GM12872 (cell line): ENCODE data around the gene QSOX2.

Experiments
- TF ChIP-seq, protein P1 (sequence below): IDR thresholded peaks from 3 replicates; pipeline ENCODE4 v1.5.1; 2011; ENCODE audit warnings: low read depth, mild to moderate bottlenecking, low read length, moderate library complexity; ENCODE audit not compliant: insufficient read depth

QSOX2 gene

DNA sequence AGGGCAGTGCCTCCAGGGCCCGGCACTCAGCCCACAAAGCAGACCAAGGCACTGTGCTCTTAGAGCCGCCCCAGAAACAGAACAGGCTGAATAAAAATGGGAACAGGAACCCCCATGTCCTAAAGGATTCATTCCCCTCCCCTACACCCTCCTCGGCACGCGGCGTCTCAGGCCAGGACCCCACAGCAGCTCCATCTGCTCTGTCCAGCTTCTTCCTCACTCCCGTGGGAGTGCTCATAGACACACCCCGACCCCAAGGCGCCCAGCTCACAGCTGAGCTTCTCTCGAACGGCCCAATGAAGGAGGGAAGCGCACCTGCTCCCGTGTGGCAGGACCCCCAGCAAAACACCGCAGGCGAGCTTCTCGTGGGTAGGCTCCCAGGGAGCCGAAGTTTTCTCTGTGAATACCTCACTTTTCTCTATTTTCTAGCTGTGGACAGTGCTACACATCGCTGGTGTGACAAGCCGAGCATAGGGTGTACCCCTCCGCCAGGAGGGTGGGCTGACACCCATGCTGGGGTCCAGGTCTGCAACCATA lies 15.4 kb upstream of the QSOX2 start:
- TF ChIP-seq, protein P1, sequence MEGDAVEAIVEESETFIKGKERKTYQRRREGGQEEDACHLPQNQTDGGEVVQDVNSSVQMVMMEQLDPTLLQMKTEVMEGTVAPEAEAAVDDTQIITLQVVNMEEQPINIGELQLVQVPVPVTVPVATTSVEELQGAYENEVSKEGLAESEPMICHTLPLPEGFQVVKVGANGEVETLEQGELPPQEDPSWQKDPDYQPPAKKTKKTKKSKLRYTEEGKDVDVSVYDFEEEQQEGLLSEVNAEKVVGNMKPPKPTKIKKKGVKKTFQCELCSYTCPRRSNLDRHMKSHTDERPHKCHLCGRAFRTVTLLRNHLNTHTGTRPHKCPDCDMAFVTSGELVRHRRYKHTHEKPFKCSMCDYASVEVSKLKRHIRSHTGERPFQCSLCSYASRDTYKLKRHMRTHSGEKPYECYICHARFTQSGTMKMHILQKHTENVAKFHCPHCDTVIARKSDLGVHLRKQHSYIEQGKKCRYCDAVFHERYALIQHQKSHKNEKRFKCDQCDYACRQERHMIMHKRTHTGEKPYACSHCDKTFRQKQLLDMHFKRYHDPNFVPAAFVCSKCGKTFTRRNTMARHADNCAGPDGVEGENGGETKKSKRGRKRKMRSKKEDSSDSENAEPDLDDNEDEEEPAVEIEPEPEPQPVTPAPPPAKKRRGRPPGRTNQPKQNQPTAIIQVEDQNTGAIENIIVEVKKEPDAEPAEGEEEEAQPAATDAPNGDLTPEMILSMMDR, result no peak

- TF ChIP-seq, protein P1, result no peak
These were observed 14.9 kb upstream of the QSOX2 start for GRCh38 chr9:136260521-136260920.

DNA sequence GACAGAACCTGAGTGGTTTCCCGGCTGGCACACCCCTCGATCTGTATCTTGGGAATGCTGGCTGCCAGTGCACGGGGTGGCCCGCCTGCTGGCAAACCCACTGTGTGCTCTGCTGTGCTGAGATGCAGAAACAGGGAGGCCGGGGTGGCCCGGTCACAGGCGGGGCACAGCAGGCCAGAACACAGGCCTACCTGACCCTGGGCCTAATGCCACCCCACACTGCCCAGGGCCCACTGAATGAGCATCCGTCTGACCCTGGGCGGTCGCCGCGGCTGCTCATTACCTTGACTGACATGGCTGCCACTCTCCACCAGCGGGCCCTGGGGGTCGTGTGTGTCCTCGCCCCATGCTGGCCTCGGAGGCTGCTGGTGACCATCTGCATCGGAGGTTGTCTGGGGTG lies 14.2 kb upstream of the QSOX2 start:
- TF ChIP-seq, protein P1, result no peak

DNA sequence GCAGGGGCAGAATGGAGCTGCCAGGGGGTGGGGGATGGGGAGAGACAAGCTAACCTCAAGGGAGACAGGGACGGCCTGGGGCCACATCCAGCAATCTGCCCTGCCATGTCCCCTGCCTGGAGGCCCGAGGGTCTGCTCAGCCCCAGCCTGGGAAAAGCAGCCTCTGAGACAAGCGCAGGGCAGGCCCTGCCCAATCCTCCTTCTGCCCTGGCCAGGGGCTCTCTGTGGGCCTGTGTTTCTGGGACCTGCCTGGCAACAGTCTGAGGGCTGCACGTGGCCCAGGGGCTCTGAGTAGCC lies 13.9 kb upstream of the QSOX2 start:
- TF ChIP-seq, protein P1, result no peak

DNA sequence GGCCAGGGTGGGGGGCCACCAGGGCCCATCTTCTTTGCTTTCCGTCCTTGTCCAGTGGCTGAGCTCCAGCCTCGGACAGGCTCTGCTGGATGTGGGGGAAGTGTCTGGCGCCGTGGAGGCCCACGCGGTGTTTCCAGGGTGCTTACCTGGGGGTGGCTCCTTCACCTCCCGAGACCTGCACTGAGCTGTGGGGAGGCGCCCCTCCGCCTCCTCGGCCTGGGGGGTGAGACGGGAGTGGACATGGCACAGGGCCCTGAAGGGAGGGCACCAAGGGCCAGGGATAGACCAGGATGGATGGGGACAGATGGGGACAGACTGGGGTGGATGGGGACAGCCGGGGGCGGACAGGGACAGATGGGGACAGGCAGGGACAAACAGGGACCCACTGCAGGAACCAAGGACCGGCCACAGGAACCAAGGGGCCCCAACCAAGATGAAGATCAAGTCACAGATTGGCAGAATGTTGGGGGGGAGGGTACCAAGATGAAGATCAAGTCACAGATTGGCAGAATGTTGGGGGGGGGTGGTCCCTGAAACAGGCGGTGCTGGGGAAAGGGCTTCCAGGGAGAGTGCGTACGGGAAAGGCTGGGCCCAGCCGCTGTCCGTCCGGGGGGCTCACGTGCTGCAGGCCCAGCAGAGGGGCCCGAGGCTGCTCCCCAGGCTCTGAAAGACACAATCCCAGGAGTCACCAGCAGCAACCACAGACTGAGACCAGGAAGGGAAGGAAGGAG lies 13.3 kb upstream of the QSOX2 start:
- TF ChIP-seq, protein P1, result no peak

DNA sequence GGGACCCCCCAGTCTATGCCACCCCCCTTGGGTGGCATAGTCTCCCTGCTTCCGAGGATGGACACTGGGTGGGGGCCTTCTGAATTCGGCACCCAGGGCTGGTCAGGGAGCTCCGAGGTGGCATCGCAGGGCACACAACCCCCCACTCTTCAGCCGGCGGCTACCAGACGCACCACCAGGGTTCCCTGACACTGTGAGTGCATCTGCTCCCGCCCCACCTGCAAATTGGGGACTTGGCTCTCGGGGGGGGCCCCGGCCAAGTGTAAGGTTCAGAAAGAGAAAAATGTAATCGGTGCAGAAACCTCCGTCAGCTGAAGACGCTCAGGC lies 12.7 kb upstream of the QSOX2 start:
- TF ChIP-seq, protein P1, result no peak

DNA sequence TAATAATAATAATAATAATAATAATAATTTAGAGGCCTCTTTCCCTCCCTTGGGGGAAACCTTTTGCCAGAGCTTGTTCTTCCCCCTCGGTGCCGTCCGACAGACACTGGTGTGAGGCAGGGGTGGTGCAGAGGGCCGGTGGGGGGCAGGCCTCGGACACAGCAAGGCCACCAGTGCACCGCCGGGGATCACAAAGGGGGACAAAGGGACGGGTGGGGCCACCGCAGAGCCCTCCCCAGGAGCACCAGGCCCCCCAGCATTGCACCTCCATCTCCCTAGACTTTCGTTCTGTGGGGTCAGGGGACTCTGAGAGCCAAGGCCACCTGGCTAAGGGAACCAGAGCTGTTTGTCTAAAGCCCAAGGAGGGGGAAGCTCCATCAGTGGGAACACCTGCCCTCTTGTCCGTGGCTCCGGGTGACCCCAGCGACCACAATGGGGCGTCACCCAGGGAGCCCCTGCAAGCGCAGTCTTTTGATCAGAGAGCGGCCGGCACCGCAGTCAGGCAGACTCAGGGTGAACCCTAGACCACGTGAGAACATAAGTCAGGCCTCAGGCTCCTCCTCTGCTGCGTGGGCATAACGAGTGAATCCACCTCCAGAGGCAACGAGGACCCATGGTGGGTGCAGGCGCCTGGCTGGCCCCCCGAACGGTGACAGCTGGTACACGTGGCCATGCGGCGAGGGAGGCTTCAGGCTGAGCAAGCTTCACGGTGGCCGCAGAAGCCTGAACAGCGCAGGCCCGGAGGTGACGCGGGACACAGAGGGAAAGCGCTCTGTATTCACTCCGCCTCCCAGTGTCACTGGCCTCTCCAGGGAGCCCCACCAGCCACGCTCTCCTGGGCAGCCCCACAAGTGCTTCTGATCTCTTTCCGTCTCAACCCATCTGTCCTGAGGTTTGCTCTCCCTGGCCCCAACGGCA lies 12.0 kb upstream of the QSOX2 start:
- TF ChIP-seq, protein P1, result no peak
